Keratinocyte (primary cell): ENCODE results near the gene NCK1. TPM values are rescaled to one million over a fixed set of nuclear protein-coding genes. Genes with fewer than 3 reads are reported as not detected.

Experiments used
- DNase-seq: peaks from one replicate; pipeline ENCODE4 v3.0.0-alpha.2; 2011; ENCODE audit warnings: low read depth, missing footprints, low spot score
- FAIRE-seq: peaks from 2 replicates; lab custom pipeline; 2011; peaks lifted over from hg19 to GRCh38; lab: Jason Lieb, UNC
- H2AFZ ChIP-seq: 2 replicates; pipeline ENCODE4 v1.6.0; 2012; ENCODE audit warnings: low read length, control low read depth, inconsistent platforms; ENCODE audit not compliant: control insufficient read depth
- H3K27ac ChIP-seq: 2 replicates; pipeline ENCODE4 v1.5.1; 2011; ENCODE audit warnings: low read length; ENCODE audit not compliant: control insufficient read depth, insufficient read depth
- H3K27me3 ChIP-seq: 3 replicates; pipeline ENCODE4 v1.6.0; 2011; ENCODE audit warnings: low read length; ENCODE audit not compliant: control insufficient read depth, insufficient read depth; ENCODE audit errors: extremely low read depth
- H3K36me3 ChIP-seq, 2 experiments: 2 replicates in 1 of 2; 3 replicates in 1 of 2; pipeline ENCODE4 v1.5.1; 2011; ENCODE audit warnings: low read length in 2 of 2, mild to moderate bottlenecking in 1 of 2; ENCODE audit not compliant: control insufficient read depth in 2 of 2, insufficient read depth in 2 of 2; ENCODE audit errors: extremely low read depth in 1 of 2
- H3K4me1 ChIP-seq: 3 replicates; pipeline ENCODE4 v1.5.1; 2011; ENCODE audit warnings: low read length; ENCODE audit not compliant: control insufficient read depth, insufficient read depth; ENCODE audit errors: extremely low read depth
- H3K4me2 ChIP-seq: 3 replicates; pipeline ENCODE4 v1.6.0; 2011; ENCODE audit warnings: low read depth, low read length; ENCODE audit not compliant: control insufficient read depth, insufficient read depth; ENCODE audit errors: extremely low read depth
- H3K4me3 ChIP-seq, 3 experiments: fragments of 200-600 bp in 1 of 3; sonication (generic) in 1 of 3; 2 replicates in 2 of 3; 3 replicates in 1 of 3; pipeline ENCODE4 v1.5.1; 2011 to 2016; ENCODE audit warnings: low read length in 3 of 3, mild to moderate bottlenecking in 3 of 3, control low read depth in 2 of 3, inconsistent platforms in 1 of 3, low read depth in 1 of 3, mixed read lengths in 1 of 3, mixed run types in 1 of 3, moderate library complexity in 1 of 3; ENCODE audit not compliant: control insufficient read depth in 2 of 3, insufficient read depth in 2 of 3; ENCODE audit errors: extremely low read depth in 1 of 3
- H3K79me2 ChIP-seq: 2 replicates; pipeline ENCODE4 v1.6.0; 2012; ENCODE audit warnings: low read length; ENCODE audit not compliant: control insufficient read depth, insufficient read depth
- H3K9ac ChIP-seq: 3 replicates; pipeline ENCODE4 v1.6.0; 2011; ENCODE audit warnings: low read length; ENCODE audit not compliant: control insufficient read depth, insufficient read depth; ENCODE audit errors: extremely low read depth
- H3K9me1 ChIP-seq: 3 replicates; pipeline ENCODE4 v1.6.0; 2011; ENCODE audit warnings: low read length; ENCODE audit not compliant: control insufficient read depth, insufficient read depth; ENCODE audit errors: extremely low read depth
- H3K9me3 ChIP-seq: 2 replicates; pipeline ENCODE4 v1.5.1; 2012; ENCODE audit warnings: low read depth, low read length; ENCODE audit not compliant: control insufficient read depth
- H4K20me1 ChIP-seq: 3 replicates; pipeline ENCODE4 v1.6.0; 2011; ENCODE audit warnings: low read length; ENCODE audit not compliant: control insufficient read depth, insufficient read depth; ENCODE audit errors: extremely low read depth
- EZH2 ChIP-seq: IDR thresholded peaks from one replicate; pipeline ENCODE4 v1.6.1; 2012; ENCODE audit warnings: inconsistent platforms, mild to moderate bottlenecking, low read length, moderate library complexity
- dilution Hi-C: fragments of 300-500 bp; cut with MboI; formaldehyde crosslinking; loops from one replicate; pipeline ENCODE4 v1.7.0; 2020; ENCODE audit warnings: low sequenced_read_pairs; ENCODE audit not compliant: extremely low pct_ligation_motif_present
- polyA minus RNA-seq, 3 experiments: library from RNA; depleted of rRNA, polyadenylated mRNA; stranded (reverse); fragments of >200 nt; gene quantifications; 1 replicate in 1 of 3; 2 replicates in 1 of 3; 3 replicates in 1 of 3; pipeline ENCODE4 v1.2.3, GENCODE V29; 2011
- polyA plus RNA-seq, 5 experiments: library from polyadenylated mRNA; depleted of rRNA in 3 of 5; stranded (reverse) in 3 of 5; stranded (forward) in 1 of 5; unstranded in 1 of 5; fragments of >200 nt; gene quantifications; 1 replicate in 1 of 5; 2 replicates in 3 of 5; 3 replicates in 1 of 5; pipeline versions ENCODE4 v1.2.1 to v1.2.3, GENCODE V29; 2011 to 2012; ENCODE audit warnings: missing spikeins in 2 of 5, low read depth in 1 of 5, low replicate concordance in 1 of 5
- TF ChIP-seq, protein P1 (sequence below), 3 experiments: IDR thresholded peaks in 1 of 3; conservative IDR thresholded peaks in 1 of 3; optimal IDR thresholded peaks in 1 of 3; 2 replicates in 2 of 3; 3 replicates in 1 of 3; pipeline versions ENCODE3 to v1.5.1; 2011; ENCODE audit warnings: low read length in 3 of 3, mild to moderate bottlenecking in 3 of 3, moderate library complexity in 2 of 3, control low read depth in 1 of 3, inconsistent platforms in 1 of 3; ENCODE audit not compliant: insufficient read depth in 2 of 3; ENCODE audit errors: extremely low read depth in 1 of 3

NCK1 gene
- polyA plus RNA-seq: 35.8 to 57.9 TPM (median 44.2 TPM) in 3 replicates
- polyA plus RNA-seq (2011; ENCODE audit: low read depth): 22.1 TPM
- 36.1 and 68.3 TPM in 2 replicates for polyA plus RNA-seq (2011; cell fraction: cytosol; rRNA removed)
- 53.4 and 74.9 TPM in 2 replicates for polyA plus RNA-seq (2011; cell fraction: nucleus; rRNA removed)
- 26.6 and 37.2 TPM in 2 replicates for polyA plus RNA-seq (2012; ENCODE audit: low replicate concordance)
- 5.1 to 43.1 TPM (median 40.4 TPM) in 3 replicates for polyA minus RNA-seq
- 28.0 TPM for polyA minus RNA-seq (2011; cell fraction: cytosol; rRNA and poly(A)+ RNA removed)
- polyA minus RNA-seq (2011; cell fraction: nucleus; rRNA and poly(A)+ RNA removed): 26.8 and 61.1 TPM in 2 replicates

DNA sequence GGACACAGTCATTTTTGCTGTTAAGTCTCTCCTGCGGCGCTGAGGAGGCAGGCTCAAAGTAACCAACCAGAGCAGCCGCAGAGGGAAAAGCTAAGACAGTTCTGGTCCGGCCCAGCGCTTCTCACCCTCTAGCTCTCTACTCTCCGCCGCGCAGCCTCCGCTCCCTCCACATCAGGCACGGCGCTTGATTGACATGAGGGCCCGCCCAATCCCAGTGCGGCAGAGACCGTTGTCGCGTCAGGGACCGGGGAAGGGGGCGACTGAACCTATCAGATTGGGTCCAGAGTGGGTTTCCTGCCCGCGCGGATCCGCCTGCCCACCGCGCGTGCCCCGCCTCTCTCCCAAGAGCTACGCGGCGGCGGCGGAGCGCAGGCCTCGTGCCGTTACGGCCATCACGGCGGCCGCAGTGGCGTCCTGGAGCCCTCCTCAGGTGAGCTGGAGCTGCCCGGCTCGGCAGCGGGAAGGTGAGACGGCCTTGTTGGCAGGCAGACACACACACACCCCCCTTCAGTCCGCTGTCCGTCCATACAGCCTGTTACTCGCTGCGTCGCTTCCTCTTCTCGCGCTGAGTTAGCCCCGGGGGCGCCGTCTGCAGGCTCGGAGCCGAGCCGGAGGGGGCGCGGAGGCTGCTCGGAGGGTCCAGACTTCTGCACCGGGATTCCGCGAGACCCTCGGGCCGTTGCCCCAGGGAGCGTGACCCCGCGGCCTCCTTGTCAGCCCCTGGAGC lies at the start of gene NCK1:
Gene NCK1, plus strand, starts transcription at position 319 of the 727 bp plus-strand sequence. CDS start 65,794 bp downstream, outside the sequence.
- FAIRE-seq: no peak
- H3K9ac ChIP-seq: peak within 1 kb of the TSS; percentile 88
- no peaks in the 10 kb centered on the region for H3K9me1 ChIP-seq
- peak; percentile 57 for DNase-seq
- peak within 1 kb of the TSS; percentile 82 for H3K4me2 ChIP-seq
- no peak for TF ChIP-seq EZH2
- TF ChIP-seq, protein P1, sequence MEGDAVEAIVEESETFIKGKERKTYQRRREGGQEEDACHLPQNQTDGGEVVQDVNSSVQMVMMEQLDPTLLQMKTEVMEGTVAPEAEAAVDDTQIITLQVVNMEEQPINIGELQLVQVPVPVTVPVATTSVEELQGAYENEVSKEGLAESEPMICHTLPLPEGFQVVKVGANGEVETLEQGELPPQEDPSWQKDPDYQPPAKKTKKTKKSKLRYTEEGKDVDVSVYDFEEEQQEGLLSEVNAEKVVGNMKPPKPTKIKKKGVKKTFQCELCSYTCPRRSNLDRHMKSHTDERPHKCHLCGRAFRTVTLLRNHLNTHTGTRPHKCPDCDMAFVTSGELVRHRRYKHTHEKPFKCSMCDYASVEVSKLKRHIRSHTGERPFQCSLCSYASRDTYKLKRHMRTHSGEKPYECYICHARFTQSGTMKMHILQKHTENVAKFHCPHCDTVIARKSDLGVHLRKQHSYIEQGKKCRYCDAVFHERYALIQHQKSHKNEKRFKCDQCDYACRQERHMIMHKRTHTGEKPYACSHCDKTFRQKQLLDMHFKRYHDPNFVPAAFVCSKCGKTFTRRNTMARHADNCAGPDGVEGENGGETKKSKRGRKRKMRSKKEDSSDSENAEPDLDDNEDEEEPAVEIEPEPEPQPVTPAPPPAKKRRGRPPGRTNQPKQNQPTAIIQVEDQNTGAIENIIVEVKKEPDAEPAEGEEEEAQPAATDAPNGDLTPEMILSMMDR (optimal IDR thresholded peaks at IDR 0.05 in 1 of 3, IDR thresholded peaks at IDR 0.05 in 1 of 3, conservative IDR thresholded peaks at IDR 0.05 in 1 of 3; ENCODE audit: extremely low read depth in 1 of 3, insufficient read depth in 2 of 3, low read length in 3 of 3): peak in 2 of 3 experiments; percentile 9 to 32
- peaks cover 37% of the 10 kb centered on the region for H3K79me2 ChIP-seq
- peaks cover 6% of the 10 kb centered on the region for H3K4me1 ChIP-seq
- no peaks in the 10 kb centered on the region for H3K36me3 ChIP-seq
- H3K9me3 ChIP-seq: no peaks in the 10 kb centered on the region
- no peaks in the 10 kb centered on the region for H3K27me3 ChIP-seq
- H4K20me1 ChIP-seq: no peaks in the 10 kb centered on the region
- H3K27ac ChIP-seq: peak within 1 kb of the TSS; percentile 80
- dilution Hi-C loops: no loop called here
- H3K4me3 ChIP-seq: peak within 1 kb of the TSS; percentile 75 to 85 (median 84)
- peak within 1 kb of the TSS; percentile 96 for H2AFZ ChIP-seq

GRCh38 chr3:136817448-136817847 lies 44.6 kb upstream of the NCK1 start:
- DNase-seq (no peak), FAIRE-seq (no peak)
- H3K79me2 ChIP-seq: no peaks in the 10 kb centered on the region
- peaks cover 11% of the 10 kb centered on the region for H3K27me3 ChIP-seq
- H3K9ac ChIP-seq: no peak overlapping the region
- no peaks in the 10 kb centered on the region for H3K36me3 ChIP-seq
- H3K4me2 ChIP-seq: no peak overlapping the region
- no peak overlapping the region for H2AFZ ChIP-seq
- dilution Hi-C loops: no loop called here
- H3K4me1 ChIP-seq: peaks cover 18% of the 10 kb centered on the region
- no peak overlapping the region for H3K27ac ChIP-seq
- TF ChIP-seq, protein P1 (optimal IDR thresholded peaks at IDR 0.05 in 1 of 3, IDR thresholded peaks at IDR 0.05 in 1 of 3, conservative IDR thresholded peaks at IDR 0.05 in 1 of 3; ENCODE audit: extremely low read depth in 1 of 3, insufficient read depth in 2 of 3, low read length in 3 of 3): no peak
- TF ChIP-seq EZH2: no peak
- H3K9me1 ChIP-seq: no peaks in the 10 kb centered on the region
- H3K9me3 ChIP-seq: no peaks in the 10 kb centered on the region
- no peak overlapping the region for H3K4me3 ChIP-seq
- H4K20me1 ChIP-seq: no peaks in the 10 kb centered on the region
